VCaP (cell line): ENCODE measurements around the gene TBPL2.
"Not testable (repeated sequence)": the region's sequence is repeated elsewhere in the genome, so short reads cannot be mapped to it uniquely, and the experiment has no call there.

ENCODE experiments used
- H3K27ac ChIP-seq: fragments of 450-650 bp; 2 replicates; pipeline ENCODE4 v1.5.1; 2017
- TF ChIP-seq, protein P1 (sequence below): fragments of 450-650 bp; conservative IDR thresholded peaks from 2 replicates; pipeline ENCODE4 v1.5.1; 2017; ENCODE audit warnings: mild to moderate bottlenecking, moderate library complexity

The TBPL2 gene

DNA sequence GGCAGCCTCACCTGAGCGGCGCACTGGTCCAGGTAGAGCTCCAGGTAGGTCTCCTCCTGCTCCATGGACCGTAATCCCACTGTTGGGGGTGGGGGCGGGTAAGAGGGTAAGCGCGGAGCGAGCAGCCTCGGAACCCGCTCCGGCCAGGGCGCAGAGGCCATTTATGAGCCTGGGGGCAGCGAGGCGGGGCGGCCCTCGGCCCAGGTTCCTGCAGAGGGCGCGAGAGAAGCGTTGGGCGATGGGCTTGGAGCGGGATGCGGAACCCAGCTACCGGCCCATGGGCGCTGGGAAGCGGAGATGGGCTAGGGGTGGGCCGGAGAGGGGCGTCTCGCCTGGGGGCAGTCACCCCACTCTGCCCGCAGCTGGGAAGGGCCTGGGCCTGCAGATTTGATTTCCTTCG lies at the start of gene TBPL2:
Gene TBPL2 (minus strand): TSS at position 232 of the 400 bp plus-strand sequence. CDS start 167 bp downstream, at position 65.
- TF ChIP-seq, protein P1, sequence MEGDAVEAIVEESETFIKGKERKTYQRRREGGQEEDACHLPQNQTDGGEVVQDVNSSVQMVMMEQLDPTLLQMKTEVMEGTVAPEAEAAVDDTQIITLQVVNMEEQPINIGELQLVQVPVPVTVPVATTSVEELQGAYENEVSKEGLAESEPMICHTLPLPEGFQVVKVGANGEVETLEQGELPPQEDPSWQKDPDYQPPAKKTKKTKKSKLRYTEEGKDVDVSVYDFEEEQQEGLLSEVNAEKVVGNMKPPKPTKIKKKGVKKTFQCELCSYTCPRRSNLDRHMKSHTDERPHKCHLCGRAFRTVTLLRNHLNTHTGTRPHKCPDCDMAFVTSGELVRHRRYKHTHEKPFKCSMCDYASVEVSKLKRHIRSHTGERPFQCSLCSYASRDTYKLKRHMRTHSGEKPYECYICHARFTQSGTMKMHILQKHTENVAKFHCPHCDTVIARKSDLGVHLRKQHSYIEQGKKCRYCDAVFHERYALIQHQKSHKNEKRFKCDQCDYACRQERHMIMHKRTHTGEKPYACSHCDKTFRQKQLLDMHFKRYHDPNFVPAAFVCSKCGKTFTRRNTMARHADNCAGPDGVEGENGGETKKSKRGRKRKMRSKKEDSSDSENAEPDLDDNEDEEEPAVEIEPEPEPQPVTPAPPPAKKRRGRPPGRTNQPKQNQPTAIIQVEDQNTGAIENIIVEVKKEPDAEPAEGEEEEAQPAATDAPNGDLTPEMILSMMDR, result no peak

GRCh38 chr14:55488204-55488603 lies 47.8 kb upstream of the TBPL2 start:
- no peak overlapping the region for H3K27ac ChIP-seq
- TF ChIP-seq, protein P1, result no peak

More for the DNA sequence above, at the start of gene TBPL2:
- H3K27ac ChIP-seq, result no peak within 1 kb of the TSS

GRCh38 chr14:55482936-55483605 lies 42.7 kb upstream of the TBPL2 start:
- TF ChIP-seq, protein P1, result no peak
- no peak overlapping the region for H3K27ac ChIP-seq

- TF ChIP-seq, protein P1, result no peak
- no peak overlapping the region for H3K27ac ChIP-seq
Measured at GRCh38 chr14:55481769-55482168, 41.4 kb upstream of the TBPL2 start.

DNA sequence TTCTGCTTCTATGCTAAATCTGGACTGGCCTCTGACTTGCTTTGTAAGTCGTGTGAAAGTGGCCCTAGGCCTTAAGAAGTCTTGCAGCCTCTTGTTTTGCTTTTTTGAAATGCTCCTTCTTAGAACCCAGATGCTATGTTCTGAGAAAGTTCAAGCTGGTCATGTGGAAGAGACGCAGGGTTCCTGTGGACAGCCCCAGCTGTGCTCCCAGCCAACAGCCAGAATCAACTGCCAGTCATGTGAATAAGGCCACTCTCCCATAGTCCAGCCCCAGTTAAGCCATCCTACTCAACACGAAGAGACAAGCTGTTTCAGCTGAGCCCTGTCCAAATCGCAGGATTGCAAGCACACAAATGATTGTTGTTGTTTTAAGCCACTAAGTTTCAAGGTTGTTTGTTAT lies 37.3 kb upstream of the TBPL2 start:
- TF ChIP-seq, protein P1, result no peak
- H3K27ac ChIP-seq, result no peak overlapping the region

DNA sequence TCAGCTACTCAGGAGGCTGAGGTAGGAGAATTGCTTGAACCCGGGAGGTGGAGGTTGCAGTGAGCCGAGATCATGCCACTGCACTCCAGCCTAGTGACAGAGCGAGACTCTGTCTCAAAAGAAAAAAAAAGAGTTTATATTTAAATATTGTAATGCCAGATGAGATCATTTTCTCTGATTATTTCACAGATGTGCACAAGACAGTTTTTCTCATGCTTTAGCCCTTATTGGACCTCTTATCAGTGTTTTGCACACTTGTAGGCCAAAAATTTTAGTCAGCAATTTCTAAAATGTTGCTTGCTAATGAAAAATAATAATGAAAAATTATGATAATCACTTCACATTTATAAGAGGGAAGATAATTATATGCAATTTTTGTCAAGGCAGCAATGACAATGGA lies 36.0 kb upstream of the TBPL2 start:
- H3K27ac ChIP-seq, result not testable (repeated sequence)

DNA sequence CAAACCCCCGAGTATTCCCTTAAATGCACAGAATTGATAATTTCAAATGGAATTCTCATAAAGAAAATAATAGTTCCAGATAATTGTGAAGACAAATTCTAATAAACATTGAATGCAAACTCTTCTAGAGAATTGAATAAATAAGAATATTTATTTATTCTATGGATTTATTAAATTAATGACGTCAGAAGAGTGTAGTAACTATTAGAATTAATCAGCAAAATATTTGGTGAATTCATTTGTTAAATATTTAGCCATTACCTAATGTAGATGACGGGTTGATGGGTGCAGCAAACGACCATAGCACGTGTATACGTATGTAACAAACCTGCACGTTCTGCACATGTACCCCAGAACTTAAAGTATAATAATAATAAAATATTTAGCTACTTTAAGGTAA lies 33.4 kb upstream of the TBPL2 start:
- no peak overlapping the region for H3K27ac ChIP-seq

GRCh38 chr14:55470025-55470424 lies 29.6 kb upstream of the TBPL2 start:
- H3K27ac ChIP-seq, result no peak overlapping the region
- TF ChIP-seq, protein P1, result no peak

More for the DNA sequence above, 33.4 kb upstream of the TBPL2 start:
- TF ChIP-seq, protein P1, result no peak
